HG03378 (cell line): ENCODE measurements around the gene TREM2.
"Not testable (repeated sequence)": the region's sequence is repeated elsewhere in the genome, so short reads cannot be mapped to it uniquely, and the experiment has no call there.

Experiments
- ATAC-seq: cut with Tn5 transposase; IDR thresholded peaks from one replicate; pipeline ENCODE4 v1.9.1; 2021; ENCODE audit warnings: mild to moderate bottlenecking, moderate library complexity; ENCODE audit not compliant: unreplicated experiment

TREM2 gene

GRCh38 chr6:41162687-41163418 is at the start of gene TREM2:
TREM2 (minus strand) TSS chr6:41163116; CDS start chr6:41163082, 34 bp downstream.
- ATAC-seq, result no peak

- no peak for ATAC-seq
These were observed 46.8 kb upstream of the TREM2 start for GRCh38 chr6:41209547-41210320.

- no peak for ATAC-seq
These were observed 45.7 kb upstream of the TREM2 start for GRCh38 chr6:41208439-41209106.

GRCh38 chr6:41204156-41204555 is 41.2 kb upstream of the TREM2 start:
- ATAC-seq, result no peak

- ATAC-seq, result no peak
These were observed 38.9 kb upstream of the TREM2 start for GRCh38 chr6:41201764-41202173.

- ATAC-seq, result no peak
These were observed 38.2 kb upstream of the TREM2 start, which contains the start of gene TREML2 for GRCh38 chr6:41200901-41201763. TREML2 (minus strand) TSS chr6:41201149; CDS start chr6:41201008, 141 bp downstream.

- ATAC-seq, result no peak
These were observed 37.5 kb upstream of the TREM2 start for GRCh38 chr6:41200296-41200900.

- no peak for ATAC-seq
These were observed 36.8 kb upstream of the TREM2 start for GRCh38 chr6:41199552-41200246.

- ATAC-seq, result no peak
These were observed 34.3 kb upstream of the TREM2 start for GRCh38 chr6:41197234-41197633.

- ATAC-seq, result no peak
These were observed 31.5 kb upstream of the TREM2 start for GRCh38 chr6:41194386-41194785.

- ATAC-seq, result no peak
These were observed 31.0 kb upstream of the TREM2 start for GRCh38 chr6:41193884-41194283.

GRCh38 chr6:41193171-41193734 is 30.3 kb upstream of the TREM2 start:
- ATAC-seq, result no peak

- no peak for ATAC-seq
These were observed 28.7 kb upstream of the TREM2 start for GRCh38 chr6:41191569-41191968.

- no peak for ATAC-seq
These were observed 27.9 kb upstream of the TREM2 start for GRCh38 chr6:41190791-41191190.

- no peak for ATAC-seq
These were observed 27.1 kb upstream of the TREM2 start for GRCh38 chr6:41189967-41190366.

GRCh38 chr6:41189046-41189445 is 26.1 kb upstream of the TREM2 start:
- ATAC-seq, result not testable (repeated sequence)

GRCh38 chr6:41187924-41188886 is 25.3 kb upstream of the TREM2 start:
- ATAC-seq, result no peak

- ATAC-seq, result no peak
These were observed 23.2 kb upstream of the TREM2 start for GRCh38 chr6:41186031-41186562.
